IMR-90 (cell line): ENCODE data around the gene TMEM135. TPM values are rescaled to one million over a fixed set of nuclear protein-coding genes. Genes with fewer than 3 reads are reported as not detected.

Experiments used
- ATAC-seq: fragments of 200-7000 bp; cut with Tn5 transposase; 2 replicates; pipeline ENCODE4 v1.9.1; 2020; ENCODE audit warnings: low read depth, mild to moderate bottlenecking, moderate library complexity
- BruUV-seq: library from RNA; stranded (reverse); fragments of 400-500 nt; replicated peaks from 2 replicates; lab custom pipeline; 2021; lab: Mats Ljungman, UMichigan
- CTCF ChIA-PET: fragments of 300-600 bp; formaldehyde crosslinking; extraction: SDS; loops from one replicate; lab custom pipeline; 2021; ENCODE audit warnings: antibody characterized with exemption; lab: Yijun Ruan, JAX
- POLR2A ChIA-PET: fragments of 300-600 bp; sonication (Branson Sonifier 250); formaldehyde crosslinking; loops from one replicate; lab custom pipeline; 2022; ENCODE audit warnings: antibody characterized with exemption; ENCODE audit not compliant: unreplicated experiment; lab: Charles Lee
- DNase-seq: peaks from one replicate; pipeline ENCODE4 v3.0.0; 2013
- H2AFZ ChIP-seq: replicated peaks from 2 replicates; pipeline ENCODE3; 2013; ENCODE audit warnings: low read length, mild to moderate bottlenecking; ENCODE audit not compliant: poor library complexity
- H2AK5ac ChIP-seq: 2 replicates; pipeline ENCODE4 v1.6.1; 2013; ENCODE audit warnings: low read depth, low read length, inconsistent platforms
- H2AK9ac ChIP-seq: replicated peaks from 2 replicates; pipeline ENCODE3; 2013; ENCODE audit warnings: mild to moderate bottlenecking, low read depth, low read length, moderate library complexity; ENCODE audit not compliant: poor library complexity
- H2BK120ac ChIP-seq: 2 replicates; pipeline ENCODE4 v1.6.1; 2013; ENCODE audit warnings: low read depth, low read length, inconsistent platforms
- H2BK15ac ChIP-seq: 3 replicates; pipeline ENCODE4 v1.6.1; 2013; ENCODE audit warnings: low read depth, low read length, inconsistent platforms
- H2BK20ac ChIP-seq: 2 replicates; pipeline ENCODE4 v1.6.1; 2013; ENCODE audit warnings: low read depth, mild to moderate bottlenecking, inconsistent platforms, low read length, moderate library complexity
- H2BK5ac ChIP-seq: 2 replicates; pipeline ENCODE4 v1.6.1; 2013; ENCODE audit warnings: mild to moderate bottlenecking, low read depth, low read length, inconsistent platforms; ENCODE audit not compliant: poor library complexity, severe bottlenecking
- H3K14ac ChIP-seq: replicated peaks from 2 replicates; pipeline ENCODE4 v1.6.1; 2013; ENCODE audit warnings: low read depth, low read length, inconsistent platforms
- H3K18ac ChIP-seq: 2 replicates; pipeline ENCODE4 v1.6.1; 2013; ENCODE audit warnings: low read depth, low read length, control low read depth
- H3K23ac ChIP-seq: 2 replicates; pipeline ENCODE4 v1.6.1; 2013; ENCODE audit warnings: low read depth, low read length, inconsistent platforms
- H3K27ac ChIP-seq: 2 replicates; pipeline ENCODE4 v1.5.1; 2013; ENCODE audit warnings: mild to moderate bottlenecking, control low read depth, low read length; ENCODE audit not compliant: insufficient read depth
- H3K27me3 ChIP-seq: 2 replicates; pipeline ENCODE4 v1.6.1; 2013; ENCODE audit warnings: low read length; ENCODE audit not compliant: control insufficient read depth, insufficient read depth
- H3K36me3 ChIP-seq: 2 replicates; pipeline ENCODE4 v1.6.1; 2013; ENCODE audit warnings: low read length, mixed read lengths; ENCODE audit not compliant: control insufficient read depth, insufficient read depth
- H3K4ac ChIP-seq: 2 replicates; pipeline ENCODE4 v1.6.1; 2013; ENCODE audit warnings: low read depth, low read length, inconsistent platforms
- H3K4me1 ChIP-seq: 2 replicates; pipeline ENCODE4 v1.6.1; 2013; ENCODE audit warnings: low read length, mixed read lengths; ENCODE audit not compliant: control insufficient read depth, insufficient read depth
- H3K4me2 ChIP-seq: 2 replicates; pipeline ENCODE4 v1.6.1; 2013; ENCODE audit warnings: low read depth, mild to moderate bottlenecking, control low read depth, low read length, moderate library complexity
- H3K4me3 ChIP-seq: 2 replicates; pipeline ENCODE4 v1.5.1; 2013; ENCODE audit warnings: low read depth, mild to moderate bottlenecking, control low read depth, low read length, moderate library complexity; ENCODE audit not compliant: insufficient read depth
- H3K56ac ChIP-seq: 2 replicates; pipeline ENCODE4 v1.6.1; 2013; ENCODE audit warnings: low read length, inconsistent platforms; ENCODE audit not compliant: insufficient read depth; ENCODE audit errors: extremely low read depth
- H3K79me1 ChIP-seq, 2 experiments: 2 replicates each; pipeline ENCODE4 v1.6.1; 2013; ENCODE audit warnings: low read length in 2 of 2, inconsistent platforms in 1 of 2, low read depth in 1 of 2
- H3K9ac ChIP-seq: 2 replicates; pipeline ENCODE4 v1.6.1; 2013; ENCODE audit warnings: low read depth, low read length, control low read depth
- H3K9me1 ChIP-seq: 2 replicates; pipeline ENCODE4 v1.6.1; 2013; ENCODE audit warnings: low read length, inconsistent platforms; ENCODE audit not compliant: insufficient read depth
- H3K9me3 ChIP-seq: 2 replicates; pipeline ENCODE4 v1.6.1; 2013; ENCODE audit warnings: low read length; ENCODE audit not compliant: control insufficient read depth, insufficient read depth
- H4K20me1 ChIP-seq: 2 replicates; pipeline ENCODE4 v1.6.1; 2013; ENCODE audit warnings: low read length, inconsistent platforms; ENCODE audit not compliant: insufficient read depth
- H4K5ac ChIP-seq: 2 replicates; pipeline ENCODE4 v1.6.1; 2013; ENCODE audit warnings: mild to moderate bottlenecking, low read depth, low read length, control low read depth
- H4K8ac ChIP-seq, 2 experiments: 2 replicates each; pipeline ENCODE4 v1.6.1; 2013; ENCODE audit warnings: low read depth in 2 of 2, low read length in 2 of 2, control low read depth in 1 of 2, inconsistent platforms in 1 of 2
- H4K91ac ChIP-seq: 2 replicates; pipeline ENCODE4 v1.6.1; 2013; ENCODE audit warnings: low read depth, low read length, inconsistent platforms; ENCODE audit not compliant: insufficient read depth
- BHLHE40 ChIP-seq: fragments of 150-350 bp; IDR thresholded peaks from 2 replicates; pipeline ENCODE4 v1.6.1; 2016; ENCODE audit warnings: mild to moderate bottlenecking, low read depth, low read length
- CEBPB ChIP-seq: IDR thresholded peaks from 2 replicates; pipeline ENCODE4 v1.6.1; 2012; ENCODE audit warnings: low read depth, low read length, improper control_type of control experiment
- CHD1 ChIP-seq: IDR thresholded peaks from 2 replicates; pipeline ENCODE4 v1.6.1; 2012; ENCODE audit warnings: low read depth, low read length, improper control_type of control experiment
- CTCF ChIP-seq: conservative IDR thresholded peaks from 2 replicates; pipeline ENCODE4 v1.5.1; 2012; ENCODE audit warnings: mild to moderate bottlenecking, low read depth, low read length, improper control_type of control experiment
- FOS ChIP-seq: fragments of 150-350 bp; IDR thresholded peaks from 2 replicates; pipeline ENCODE4 v1.6.1; 2016; ENCODE audit warnings: low read depth, low read length
- MAFK ChIP-seq: IDR thresholded peaks from 2 replicates; pipeline ENCODE4 v1.6.1; 2012; ENCODE audit warnings: low read depth, low read length, improper control_type of control experiment
- MAZ ChIP-seq: IDR thresholded peaks from 2 replicates; pipeline ENCODE4 v1.6.1; 2012; ENCODE audit warnings: low read depth, mild to moderate bottlenecking, low read length, improper control_type of control experiment, moderate library complexity, borderline replicate concordance
- MXI1 ChIP-seq: IDR thresholded peaks from 2 replicates; pipeline ENCODE4 v1.6.1; 2012; ENCODE audit warnings: low read depth, mild to moderate bottlenecking, low read length, moderate library complexity, borderline replicate concordance
- NFE2L2 ChIP-seq: fragments of 150-350 bp; IDR thresholded peaks from 2 replicates; pipeline ENCODE4 v1.6.1; 2016; ENCODE audit warnings: low read depth, mild to moderate bottlenecking, low read length
- POLR2A ChIP-seq: IDR thresholded peaks from 2 replicates; pipeline ENCODE4 v1.6.1; 2012; ENCODE audit warnings: mild to moderate bottlenecking, low read depth, low read length
- RAD21 ChIP-seq: IDR thresholded peaks from 2 replicates; pipeline ENCODE4 v1.6.1; 2012; ENCODE audit warnings: low read length, improper control_type of control experiment
- RCOR1 ChIP-seq: IDR thresholded peaks from 2 replicates; pipeline ENCODE4 v1.6.1; 2012; ENCODE audit warnings: mild to moderate bottlenecking, low read length, improper control_type of control experiment; ENCODE audit not compliant: insufficient replicate concordance
- RFX5 ChIP-seq: IDR thresholded peaks from 2 replicates; pipeline ENCODE4 v1.8.0; 2012; ENCODE audit warnings: low read depth, mild to moderate bottlenecking, low read length, moderate library complexity
- SMC3 ChIP-seq: fragments of 150-350 bp; IDR thresholded peaks from 2 replicates; pipeline ENCODE4 v1.6.1; 2016; ENCODE audit warnings: low read depth, mild to moderate bottlenecking, antibody characterized with exemption, low read length, moderate library complexity
- USF2 ChIP-seq: fragments of 150-350 bp; IDR thresholded peaks from 2 replicates; pipeline ENCODE4 v1.6.1; 2017; ENCODE audit warnings: mild to moderate bottlenecking, antibody characterized with exemption, low read length, low read depth
- WGBS, 2 experiments: methylation state at CpG; one replicate each; pipeline versions ENCODE4 v1.1.5 to v1.1.7; 2013; ENCODE audit warnings: missing lambda C conversion rate in 2 of 2; ENCODE audit not compliant: insufficient read length in 1 of 2; ENCODE audit errors: extremely low coverage in 2 of 2; 5-methylcytosine and 5-hydroxymethylcytosine counted together
- dilution Hi-C: fragments of 300-500 bp; cut with HindIII; formaldehyde crosslinking; loops from one replicate; pipeline ENCODE4 v1.14.3; 2018; ENCODE audit warnings: low sequenced_read_pairs; ENCODE audit not compliant: unreplicated experiment
- in situ Hi-C: fragments of 300-500 bp; cut with MboI; formaldehyde crosslinking; loops from 3 replicates; pipeline ENCODE4 v1.14.3; 2019; ENCODE audit warnings: low sequenced_read_pairs, inconsistent platforms, mixed read lengths
- intact Hi-C: fragments of 100-400 bp; cut with micrococcal nuclease; formaldehyde crosslinking; loops from 2 replicates; pipeline ENCODE4 v1.10.0; 2022
- polyA plus RNA-seq, 3 experiments: library from polyadenylated mRNA; depleted of rRNA; stranded (reverse); fragments of >200 nt; gene quantifications; 2 replicates each; pipeline ENCODE4 v1.2.3, GENCODE V29; 2012; ENCODE audit warnings: low replicate concordance in 1 of 3
- total RNA-seq: library from RNA; depleted of rRNA; stranded (reverse); fragments of >200 nt; gene quantifications from 2 replicates; pipeline ENCODE4 v1.2.3, GENCODE V29; 2012
- TF ChIP-seq, protein P1 (sequence below): fragments of 150-350 bp; IDR thresholded peaks from 2 replicates; pipeline ENCODE4 v1.6.1; 2016; ENCODE audit warnings: low read depth, mild to moderate bottlenecking, low read length, moderate library complexity, borderline replicate concordance

Gene TMEM135
- total and polyA plus RNA-seq, 2 of the 4 experiments (the other 2 are of a cell fraction): 3.9 to 5.9 TPM

DNA sequence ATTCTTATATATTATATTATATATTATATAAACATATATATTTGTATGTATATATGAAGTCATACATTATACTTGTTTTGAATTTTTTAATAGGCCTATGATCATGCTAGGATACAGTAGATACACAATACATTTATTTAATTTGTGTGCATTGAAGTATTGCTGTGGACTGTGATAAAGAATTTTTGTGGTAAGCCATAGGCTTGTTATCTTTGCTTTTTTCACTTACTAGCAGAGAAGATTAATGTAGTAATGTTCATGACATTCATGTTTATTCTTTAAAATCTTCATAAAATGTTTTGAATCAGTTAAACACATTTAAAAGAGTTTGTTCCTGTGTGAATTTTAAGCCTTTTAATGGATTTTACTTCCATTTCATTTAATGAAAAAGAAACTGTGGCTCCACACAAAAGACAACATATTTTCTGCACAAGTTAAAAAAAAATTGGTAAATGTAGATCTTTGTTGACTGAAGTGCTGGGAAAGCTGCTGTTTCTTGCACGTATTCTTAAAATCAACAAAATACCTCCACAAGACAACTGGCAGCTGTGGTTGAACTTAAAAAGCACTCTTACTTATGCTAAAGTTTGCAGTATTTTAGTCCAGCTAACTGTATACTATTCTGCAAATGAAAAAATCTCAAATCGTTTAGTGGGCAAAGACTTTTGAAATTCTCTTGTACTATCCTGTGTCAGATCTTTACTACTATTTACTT is 156.2 kb downstream of the TMEM135 start:
- 0 out of 4 replicates have a peak, but pooled peaks cover 0 to under 1% of the 10 kb centered on the region in 2 experiments for H3K79me1 ChIP-seq
- H2AFZ ChIP-seq: no peak overlapping the region
- H2BK15ac ChIP-seq: no peak overlapping the region
- ATAC-seq: no peak
- H3K27ac ChIP-seq: no peak overlapping the region
- BruUV-seq: no TSS peak
- H2AK9ac ChIP-seq: no peak overlapping the region
- H3K9ac ChIP-seq: no peak overlapping the region
- no peaks in the 10 kb centered on the region for H3K9me3 ChIP-seq
- H3K56ac ChIP-seq: no peak overlapping the region
- H3K18ac ChIP-seq: no peak overlapping the region
- H3K4ac ChIP-seq: no peak overlapping the region
- H4K91ac ChIP-seq: no peak overlapping the region
- H4K20me1 ChIP-seq: no peaks in the 10 kb centered on the region
- no peak overlapping the region for H3K14ac ChIP-seq
- no peak overlapping the region for H4K5ac ChIP-seq
- DNase-seq: no peak
- no peak overlapping the region for H2BK20ac ChIP-seq
- H3K36me3 ChIP-seq: no peaks in the 10 kb centered on the region
- POLR2A ChIA-PET: no interaction called here
- no peak overlapping the region for H3K23ac ChIP-seq
- no peak overlapping the region for H4K8ac ChIP-seq
- TF ChIP-seq USF2 (no peak), CEBPB (no peak), RCOR1 (no peak), RFX5 (no peak), MXI1 (no peak), CTCF (no peak), CHD1 (no peak), MAFK (no peak), NFE2L2 (no peak), FOS (no peak), RAD21 (no peak), BHLHE40 (no peak), POLR2A (no peak), MAZ (no peak), SMC3 (no peak)
- TF ChIP-seq, protein P1, sequence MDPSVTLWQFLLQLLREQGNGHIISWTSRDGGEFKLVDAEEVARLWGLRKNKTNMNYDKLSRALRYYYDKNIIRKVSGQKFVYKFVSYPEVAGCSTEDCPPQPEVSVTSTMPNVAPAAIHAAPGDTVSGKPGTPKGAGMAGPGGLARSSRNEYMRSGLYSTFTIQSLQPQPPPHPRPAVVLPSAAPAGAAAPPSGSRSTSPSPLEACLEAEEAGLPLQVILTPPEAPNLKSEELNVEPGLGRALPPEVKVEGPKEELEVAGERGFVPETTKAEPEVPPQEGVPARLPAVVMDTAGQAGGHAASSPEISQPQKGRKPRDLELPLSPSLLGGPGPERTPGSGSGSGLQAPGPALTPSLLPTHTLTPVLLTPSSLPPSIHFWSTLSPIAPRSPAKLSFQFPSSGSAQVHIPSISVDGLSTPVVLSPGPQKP: no peak
- CTCF ChIA-PET: no interaction called here
- in situ Hi-C loops: no loop called here
- H3K4me3 ChIP-seq: no peak overlapping the region
- H2BK5ac ChIP-seq: no peak overlapping the region
- no peak overlapping the region for H2AK5ac ChIP-seq
- no peaks in the 10 kb centered on the region for H3K27me3 ChIP-seq
- H3K4me1 ChIP-seq: no peaks in the 10 kb centered on the region
- no peaks in the 10 kb centered on the region for H3K9me1 ChIP-seq
- H3K4me2 ChIP-seq: 0 out of 2 replicates have a peak overlapping the region, but pooled peaks have one; percentile 35
- intact Hi-C loops: loop anchor here (5.0 kb wide), 1 partner anchor 88 kb away; no protein-coding TSS in a partner anchor
- no peak overlapping the region for H2BK120ac ChIP-seq
- dilution Hi-C loops: no loop called here
- no CpG with 5 or more reads among the region's 2 CpGs for WGBS, 2 experiments
